T-cell (primary cell): ENCODE data around the gene SHC3. TPM values are rescaled to one million over a fixed set of nuclear protein-coding genes. Genes with fewer than 3 reads are reported as not detected.

Experiments
- ATAC-seq, 4 experiments: fragments of 200-7000 bp in 3 of 4; fragments of 150-1000 bp in 1 of 4; cut with Tn5 transposase; replicated peaks in 1 of 4; 1 replicate in 3 of 4; 2 replicates in 1 of 4; pipeline ENCODE4 v1.10.0; 2021; ENCODE audit warnings: moderate library complexity in 3 of 4, mild to moderate bottlenecking in 2 of 4, moderate number of reproducible peaks in 1 of 4
- CTCF ChIA-PET, 2 donors: fragments of 300-600 bp; sonication (Branson Sonifier 250); formaldehyde crosslinking; loops; one replicate each; lab custom pipeline; 2022; ENCODE audit warnings: antibody characterized with exemption in 2 of 2; lab: Charles Lee
- POLR2A ChIA-PET, 2 donors: fragments of 300-600 bp; sonication (Branson Sonifier 250); formaldehyde crosslinking; loops; one replicate each; lab custom pipeline; 2022; ENCODE audit warnings: antibody characterized with exemption in 2 of 2; lab: Charles Lee
- DNase-seq, 35 experiments: peaks; one replicate each; pipeline versions ENCODE4 v3.0.0 to v3.0.0-alpha.2; 2013 to 2023
- H3K27ac ChIP-seq: one replicate; pipeline ENCODE4 v1.5.1; 2013; ENCODE audit warnings: low read length
- H3K27me3 ChIP-seq, 2 experiments: replicated peaks in 1 of 2; 1 replicate in 1 of 2; 2 replicates in 1 of 2; pipeline versions ENCODE4 v1.6.1 to v1.7.0; 2013; ENCODE audit warnings: low read length in 1 of 2, mixed read lengths in 1 of 2; ENCODE audit not compliant: control insufficient read depth in 2 of 2, insufficient read depth in 2 of 2; ENCODE audit errors: extremely low read depth in 1 of 2
- H3K36me3 ChIP-seq, 2 donors: 1 replicate in 1 of 2; 2 replicates in 1 of 2; pipeline versions ENCODE4 v1.6.1 to v1.7.0; 2013; ENCODE audit warnings: low read length in 1 of 2; ENCODE audit not compliant: control insufficient read depth in 2 of 2, insufficient read depth in 1 of 2; ENCODE audit errors: extremely low read depth in 1 of 2
- H3K4me1 ChIP-seq, 2 experiments: 1 replicate in 1 of 2; 2 replicates in 1 of 2; pipeline versions ENCODE4 v1.6.1 to v1.7.0; 2013; ENCODE audit warnings: low read length in 2 of 2, mixed read lengths in 1 of 2; ENCODE audit not compliant: insufficient read depth in 2 of 2, control insufficient read depth in 1 of 2; ENCODE audit errors: extremely low read depth in 1 of 2
- H3K4me3 ChIP-seq, 2 donors: 1 replicate in 1 of 2; 2 replicates in 1 of 2; pipeline versions ENCODE4 v1.5.1 to v1.7.0; 2013; ENCODE audit warnings: mild to moderate bottlenecking in 2 of 2, low read length in 1 of 2, moderate library complexity in 1 of 2; ENCODE audit not compliant: control insufficient read depth in 1 of 2; ENCODE audit errors: extremely low read depth in 1 of 2
- H3K9me3 ChIP-seq: 2 replicates; pipeline ENCODE4 v1.7.0; 2013
- H3K27ac Mint-ChIP-seq, 2 donors: one replicate each; pipeline ENCODE4 v1.8.0; 2020 to 2021; ENCODE audit warnings: mild to moderate bottlenecking in 2 of 2, mixed read lengths in 2 of 2
- H3K27me3 Mint-ChIP-seq, 2 donors: one replicate each; pipeline ENCODE4 v1.8.0; 2021 to 2022; ENCODE audit warnings: mixed read lengths in 2 of 2
- H3K36me3 Mint-ChIP-seq: one replicate; pipeline ENCODE4 v1.8.0; 2021; ENCODE audit warnings: mixed read lengths
- H3K4me1 Mint-ChIP-seq, 3 donors: one replicate each; pipeline ENCODE4 v1.8.0; 2020 to 2022; ENCODE audit warnings: mixed read lengths in 3 of 3, mild to moderate bottlenecking in 1 of 3
- H3K4me3 Mint-ChIP-seq, 3 donors: one replicate each; pipeline ENCODE4 v1.8.0; 2020 to 2022; ENCODE audit warnings: mild to moderate bottlenecking in 3 of 3, mixed read lengths in 3 of 3, moderate library complexity in 3 of 3
- H3K9me3 Mint-ChIP-seq, 3 donors: one replicate each; pipeline ENCODE4 v1.8.0; 2020 to 2022; ENCODE audit warnings: mixed read lengths in 3 of 3
- WGBS: methylation state at CpG from one replicate; pipeline ENCODE4 v1.1.5; 2013; ENCODE audit warnings: missing lambda C conversion rate; ENCODE audit not compliant: insufficient coverage; 5-methylcytosine and 5-hydroxymethylcytosine counted together
- total RNA-seq, 35 experiments: library from RNA in 6 of 35; stranded (reverse) in 6 of 35; fragments of 120-200 nt in 1 of 35; gene quantifications; one replicate each; pipeline versions ENCODE4 v1.2.1 to v1.2.4 and lab custom pipeline; 2013 to 2026

SHC3 gene
- total RNA-seq: under 1 TPM in 3 of 5 donors, not detected in 2; 0.16 to 0.19 (median 0.18) TPM
- 0.04 TPM for total RNA-seq (2013)
- total RNA-seq (lab: John Stamatoyannopoulos, UW): 0 to 0.51 (median 0.18) reads per million in 29 experiments

- Histone ChIP-seq H3K4me3 (peak within 1 kb of the TSS in 1 of 2 donors; percentile 60), H3K36me3 (no peaks in the 10 kb centered on the region), H3K9me3 (no peaks in the 10 kb centered on the region), H3K27me3 (peaks cover 21 to 44% of the 10 kb centered on the region in 2 experiments), H3K27ac (no peak within 1 kb of the TSS), H3K4me1 (peaks cover 6 to 23% of the 10 kb centered on the region in 2 experiments)
- H3K4me1 Mint-ChIP-seq: peaks cover 21 to 23% (median 21%) of the 10 kb centered on the region in 3 donors
- peaks cover 5% of the 10 kb centered on the region for H3K36me3 Mint-ChIP-seq
- no peak for DNase-seq
- 5% methylated on average over 93 of the region's 96 CpGs for WGBS
- peaks cover 55 to 63% of the 10 kb centered on the region in 2 donors for H3K27me3 Mint-ChIP-seq
- ChIA-PET POLR2A (no interaction called here), CTCF (no interaction called here)
- no peak within 1 kb of the TSS for H3K27ac Mint-ChIP-seq
- H3K4me3 Mint-ChIP-seq: peak within 1 kb of the TSS in 1 of 3 donors; percentile 69
- ATAC-seq: no peak
- no peaks in the 10 kb centered on the region for H3K9me3 Mint-ChIP-seq
Measured at GRCh38 chr9:89177944-89178829, at the start of gene SHC3. Gene SHC3 (minus strand): TSS chr9:89178818. CDS start chr9:89178460, 358 bp downstream.

- H3K27me3 Mint-ChIP-seq: peaks cover 24 to 26% of the 10 kb centered on the region in 2 donors
- Histone ChIP-seq H3K4me1 (no peaks in the 10 kb centered on the region), H3K36me3 (no peaks in the 10 kb centered on the region), H3K4me3 (no peak overlapping the region), H3K27ac (no peak overlapping the region), H3K9me3 (no peaks in the 10 kb centered on the region), H3K27me3 (peaks cover 3 to 20% of the 10 kb centered on the region in 2 experiments)
- POLR2A ChIA-PET: no interaction called here
- no peak overlapping the region for H3K4me3 Mint-ChIP-seq
- CTCF ChIA-PET: no interaction called here
- H3K27ac Mint-ChIP-seq: no peak overlapping the region
- peaks cover 3% of the 10 kb centered on the region for H3K36me3 Mint-ChIP-seq
- no peaks in the 10 kb centered on the region for H3K9me3 Mint-ChIP-seq
- DNase-seq (no peak), ATAC-seq (no peak)
- WGBS: 66% methylated on average over 5 of the region's 5 CpGs
- H3K4me1 Mint-ChIP-seq: no peaks in the 10 kb centered on the region
Measured at GRCh38 chr9:89225991-89226471, 47.4 kb upstream of the SHC3 start.

DNA sequence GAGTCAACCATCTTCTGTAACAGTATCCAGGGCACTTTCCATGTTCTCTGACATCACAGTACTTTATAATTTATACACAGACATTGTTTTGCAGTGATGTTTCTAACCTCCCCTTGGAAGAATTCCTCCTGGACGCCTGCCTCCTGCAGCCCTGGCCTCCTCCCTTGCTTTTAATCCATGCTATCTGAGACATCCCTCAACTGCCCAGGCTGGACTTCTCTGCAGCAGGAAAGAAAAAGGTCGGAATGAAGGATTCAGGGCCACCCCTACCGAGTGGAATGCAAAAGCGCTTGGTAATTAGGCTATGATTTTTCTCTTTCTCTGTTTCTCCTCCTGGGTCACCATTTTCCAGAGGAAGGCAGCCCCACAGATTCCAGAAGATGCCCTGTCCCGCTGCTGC is 47.0 kb upstream of the SHC3 start:
- peaks cover 3 to 20% of the 10 kb centered on the region in 2 experiments for H3K27me3 ChIP-seq
- Mint-ChIP-seq H3K27ac (no peak overlapping the region), H3K9me3 (no peaks in the 10 kb centered on the region), H3K4me3 (no peak overlapping the region), H3K27me3 (peaks cover 24 to 27% of the 10 kb centered on the region in 2 donors), H3K4me1 (no peaks in the 10 kb centered on the region), H3K36me3 (peaks cover 3% of the 10 kb centered on the region)
- DNase-seq (no peak), ATAC-seq (no peak)
- 75% methylated on average over 4 of the region's 5 CpGs for WGBS
- CTCF ChIA-PET: no interaction called here
- no peaks in the 10 kb centered on the region for H3K9me3 ChIP-seq
- POLR2A ChIA-PET: no interaction called here
- no peak overlapping the region for H3K4me3 ChIP-seq
- H3K4me1 ChIP-seq: no peaks in the 10 kb centered on the region
- H3K36me3 ChIP-seq: no peaks in the 10 kb centered on the region
- H3K27ac ChIP-seq: no peak overlapping the region

GRCh38 chr9:89225036-89225435 is 46.4 kb upstream of the SHC3 start:
- Histone ChIP-seq H3K27me3 (peaks cover 3 to 20% of the 10 kb centered on the region in 2 experiments), H3K27ac (no peak overlapping the region), H3K9me3 (no peaks in the 10 kb centered on the region), H3K4me3 (no peak overlapping the region), H3K36me3 (no peaks in the 10 kb centered on the region), H3K4me1 (no peaks in the 10 kb centered on the region)
- 73% methylated on average over 2 of the region's 4 CpGs for WGBS
- H3K9me3 Mint-ChIP-seq: no peaks in the 10 kb centered on the region
- POLR2A ChIA-PET: no interaction called here
- no peaks in the 10 kb centered on the region for H3K4me1 Mint-ChIP-seq
- DNase-seq (no peak), ATAC-seq (no peak)
- CTCF ChIA-PET: no interaction called here
- peaks cover 24 to 31% of the 10 kb centered on the region in 2 donors for H3K27me3 Mint-ChIP-seq
- H3K36me3 Mint-ChIP-seq: peaks cover 3% of the 10 kb centered on the region
- H3K4me3 Mint-ChIP-seq: no peak overlapping the region
- no peak overlapping the region for H3K27ac Mint-ChIP-seq

DNA sequence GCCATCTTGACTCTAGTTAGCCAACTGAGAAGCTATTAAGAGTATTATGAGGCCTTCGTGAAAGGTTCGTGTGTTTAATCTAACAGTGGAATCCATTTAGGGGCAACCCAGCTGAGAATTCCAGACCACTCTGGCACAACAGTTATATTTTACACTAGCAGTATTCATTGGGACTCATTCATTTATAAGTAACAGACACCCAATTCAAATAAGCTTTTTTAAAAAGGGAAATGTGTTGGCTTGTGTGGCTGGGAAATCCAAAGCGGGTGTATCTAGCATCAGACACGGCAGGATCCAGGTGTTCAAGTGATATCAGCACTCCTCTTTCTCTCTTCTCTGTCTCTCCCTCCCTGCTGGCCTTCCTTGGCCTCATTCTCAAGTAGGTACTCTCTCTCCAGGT is 46.0 kb upstream of the SHC3 start:
- CTCF ChIA-PET: no interaction called here

DNA sequence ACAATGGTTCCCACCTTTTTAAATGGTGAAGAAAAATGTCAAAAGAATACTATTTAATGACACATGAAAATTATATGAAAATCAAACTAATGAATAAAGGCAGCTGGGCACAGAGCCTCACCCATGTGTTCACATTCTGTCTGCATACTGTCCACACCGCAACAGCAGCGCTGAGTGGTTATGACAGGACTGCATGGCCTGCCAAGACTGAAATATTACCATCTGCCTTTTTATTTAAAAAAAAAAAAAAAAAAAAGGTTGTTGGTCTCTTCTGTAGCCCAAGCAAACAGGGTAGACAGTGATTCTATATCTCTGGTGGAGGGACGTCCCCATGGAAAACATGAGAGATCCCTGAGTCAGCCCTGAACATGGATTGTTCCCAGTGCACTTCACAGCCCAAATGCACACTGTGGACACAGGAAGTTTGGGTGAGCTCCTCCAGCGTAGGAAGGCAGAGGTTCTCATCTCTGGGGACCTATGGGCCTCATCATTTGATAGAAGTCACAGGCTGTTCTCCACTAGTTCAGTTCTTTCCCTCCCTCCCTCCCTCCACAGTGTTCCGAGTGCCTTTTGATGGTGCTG is 44.9 kb upstream of the SHC3 start:
- Histone ChIP-seq H3K4me1 (no peaks in the 10 kb centered on the region), H3K27me3 (peaks cover 3 to 20% of the 10 kb centered on the region in 2 experiments), H3K4me3 (no peak overlapping the region), H3K9me3 (no peaks in the 10 kb centered on the region), H3K27ac (no peak overlapping the region), H3K36me3 (no peaks in the 10 kb centered on the region)
- H3K36me3 Mint-ChIP-seq: peaks cover 3% of the 10 kb centered on the region
- H3K27me3 Mint-ChIP-seq: peaks cover 20 to 28% of the 10 kb centered on the region in 2 donors
- no peak overlapping the region for H3K4me3 Mint-ChIP-seq
- no peak for ATAC-seq
- no peaks in the 10 kb centered on the region for H3K4me1 Mint-ChIP-seq
- WGBS: 92% methylated on average over 1 of the region's 5 CpGs
- H3K9me3 Mint-ChIP-seq: no peaks in the 10 kb centered on the region
- no peak overlapping the region for H3K27ac Mint-ChIP-seq
- no peak for DNase-seq
- ChIA-PET CTCF (no interaction called here), POLR2A (no interaction called here)

More for the DNA sequence above, 46.0 kb upstream of the SHC3 start:
- H3K27ac ChIP-seq: no peak overlapping the region
- Mint-ChIP-seq H3K4me3 (no peak overlapping the region), H3K9me3 (no peaks in the 10 kb centered on the region), H3K4me1 (no peaks in the 10 kb centered on the region), H3K27ac (no peak overlapping the region), H3K36me3 (peaks cover 3% of the 10 kb centered on the region), H3K27me3 (peaks cover 24 to 31% of the 10 kb centered on the region in 2 donors)
- H3K4me3 ChIP-seq: no peak overlapping the region
- DNase-seq (no peak), ATAC-seq (no peak)
- WGBS: 82% methylated on average over 2 of the region's 4 CpGs
- peaks cover 3 to 20% of the 10 kb centered on the region in 2 experiments for H3K27me3 ChIP-seq
- H3K4me1 ChIP-seq: no peaks in the 10 kb centered on the region
- no peaks in the 10 kb centered on the region for H3K36me3 ChIP-seq
- POLR2A ChIA-PET: no interaction called here
- H3K9me3 ChIP-seq: no peaks in the 10 kb centered on the region
